SK-N-SH (cell line): ENCODE results near the gene PECR.

ENCODE experiments used
- ELF1 ChIP-seq: IDR thresholded peaks from 2 replicates; pipeline ENCODE4 v1.4.0; 2012
- EZH2phosphoT487 ChIP-seq: fragments of 200-600 bp; sonication (generic); IDR thresholded peaks from 2 replicates; pipeline ENCODE4 v1.6.1; 2017; ENCODE audit warnings: low read depth, mixed run types, mild to moderate bottlenecking, antibody characterized with exemption, moderate library complexity, borderline replicate concordance
- GABPA ChIP-seq: IDR thresholded peaks from 2 replicates; pipeline ENCODE4 v1.4.0; 2012; ENCODE audit warnings: low read depth, mild to moderate bottlenecking
- JUND ChIP-seq: IDR thresholded peaks from 2 replicates; pipeline ENCODE4 v1.4.0; 2012
- MEF2A ChIP-seq: IDR thresholded peaks from 2 replicates; pipeline ENCODE4 v1.4.0; 2012; ENCODE audit warnings: low read depth, borderline replicate concordance
- NFIC ChIP-seq: IDR thresholded peaks from 2 replicates; pipeline ENCODE4 v1.4.0; 2012; ENCODE audit warnings: borderline replicate concordance
- POLR2AphosphoS5 ChIP-seq: IDR thresholded peaks from 2 replicates; pipeline ENCODE4 v1.6.1; 2012; ENCODE audit warnings: low read depth, low read length
- RAD21 ChIP-seq: IDR thresholded peaks from 2 replicates; pipeline ENCODE4 v1.6.1; 2012; ENCODE audit warnings: mild to moderate bottlenecking, low read length
- SIN3A ChIP-seq: IDR thresholded peaks from 2 replicates; pipeline ENCODE4 v1.6.1; 2012; ENCODE audit warnings: low read depth, mild to moderate bottlenecking, low read length, moderate library complexity, borderline replicate concordance
- TF ChIP-seq, protein P1 (sequence below): fragments of 200-600 bp; sonication (generic); IDR thresholded peaks from 2 replicates; pipeline ENCODE4 v1.6.1; 2017; ENCODE audit warnings: antibody characterized with exemption, mild to moderate bottlenecking, moderate library complexity
- TF ChIP-seq, protein P2 (sequence below): IDR thresholded peaks from 2 replicates; pipeline ENCODE4 v1.4.0; 2012; ENCODE audit warnings: low read depth
- TF ChIP-seq, protein P3 (sequence below): fragments of 150-350 bp; IDR thresholded peaks from 2 replicates; pipeline ENCODE4 v1.6.1; 2017; ENCODE audit warnings: antibody characterized with exemption, low read length, low read depth, borderline replicate concordance
- TF ChIP-seq, protein P4 (sequence below): IDR thresholded peaks from 2 replicates; pipeline ENCODE4; 2012
- TF ChIP-seq, protein P5 (sequence below): IDR thresholded peaks from 2 replicates; pipeline ENCODE4 v1.4.0; 2012; ENCODE audit warnings: low read depth, borderline replicate concordance

DNA sequence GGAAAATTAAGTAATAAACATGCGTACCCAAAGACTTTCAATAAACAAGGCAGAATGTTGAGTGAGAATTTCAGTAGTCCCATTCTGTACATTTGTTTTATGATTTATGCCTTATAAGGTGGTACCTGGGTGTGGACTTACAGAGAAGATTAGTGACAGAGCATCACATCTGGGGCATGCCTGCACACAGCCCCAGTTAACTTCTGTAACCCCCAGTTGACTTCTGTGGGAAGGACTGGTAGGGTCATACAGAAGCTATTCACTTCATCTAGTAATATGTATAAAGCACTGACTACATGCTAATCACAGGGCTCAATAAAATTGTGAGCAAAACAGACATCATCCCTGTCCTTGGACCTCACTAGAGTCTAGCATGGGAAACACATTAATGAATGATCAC, 84.4 kb downstream of the PECR start:
- TF ChIP-seq, protein P1, sequence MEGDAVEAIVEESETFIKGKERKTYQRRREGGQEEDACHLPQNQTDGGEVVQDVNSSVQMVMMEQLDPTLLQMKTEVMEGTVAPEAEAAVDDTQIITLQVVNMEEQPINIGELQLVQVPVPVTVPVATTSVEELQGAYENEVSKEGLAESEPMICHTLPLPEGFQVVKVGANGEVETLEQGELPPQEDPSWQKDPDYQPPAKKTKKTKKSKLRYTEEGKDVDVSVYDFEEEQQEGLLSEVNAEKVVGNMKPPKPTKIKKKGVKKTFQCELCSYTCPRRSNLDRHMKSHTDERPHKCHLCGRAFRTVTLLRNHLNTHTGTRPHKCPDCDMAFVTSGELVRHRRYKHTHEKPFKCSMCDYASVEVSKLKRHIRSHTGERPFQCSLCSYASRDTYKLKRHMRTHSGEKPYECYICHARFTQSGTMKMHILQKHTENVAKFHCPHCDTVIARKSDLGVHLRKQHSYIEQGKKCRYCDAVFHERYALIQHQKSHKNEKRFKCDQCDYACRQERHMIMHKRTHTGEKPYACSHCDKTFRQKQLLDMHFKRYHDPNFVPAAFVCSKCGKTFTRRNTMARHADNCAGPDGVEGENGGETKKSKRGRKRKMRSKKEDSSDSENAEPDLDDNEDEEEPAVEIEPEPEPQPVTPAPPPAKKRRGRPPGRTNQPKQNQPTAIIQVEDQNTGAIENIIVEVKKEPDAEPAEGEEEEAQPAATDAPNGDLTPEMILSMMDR = no peak
- TF ChIP-seq GABPA (no peak), EZH2phosphoT487 (no peak), RAD21 (no peak), NFIC (no peak), JUND (no peak), SIN3A (no peak), POLR2AphosphoS5 (no peak), MEF2A (no peak), ELF1 (no peak)
- TF ChIP-seq, protein P2, sequence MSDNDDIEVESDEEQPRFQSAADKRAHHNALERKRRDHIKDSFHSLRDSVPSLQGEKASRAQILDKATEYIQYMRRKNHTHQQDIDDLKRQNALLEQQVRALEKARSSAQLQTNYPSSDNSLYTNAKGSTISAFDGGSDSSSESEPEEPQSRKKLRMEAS = no peak
- TF ChIP-seq, protein P3, sequence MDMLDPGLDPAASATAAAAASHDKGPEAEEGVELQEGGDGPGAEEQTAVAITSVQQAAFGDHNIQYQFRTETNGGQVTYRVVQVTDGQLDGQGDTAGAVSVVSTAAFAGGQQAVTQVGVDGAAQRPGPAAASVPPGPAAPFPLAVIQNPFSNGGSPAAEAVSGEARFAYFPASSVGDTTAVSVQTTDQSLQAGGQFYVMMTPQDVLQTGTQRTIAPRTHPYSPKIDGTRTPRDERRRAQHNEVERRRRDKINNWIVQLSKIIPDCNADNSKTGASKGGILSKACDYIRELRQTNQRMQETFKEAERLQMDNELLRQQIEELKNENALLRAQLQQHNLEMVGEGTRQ = no peak
- TF ChIP-seq, protein P4, sequence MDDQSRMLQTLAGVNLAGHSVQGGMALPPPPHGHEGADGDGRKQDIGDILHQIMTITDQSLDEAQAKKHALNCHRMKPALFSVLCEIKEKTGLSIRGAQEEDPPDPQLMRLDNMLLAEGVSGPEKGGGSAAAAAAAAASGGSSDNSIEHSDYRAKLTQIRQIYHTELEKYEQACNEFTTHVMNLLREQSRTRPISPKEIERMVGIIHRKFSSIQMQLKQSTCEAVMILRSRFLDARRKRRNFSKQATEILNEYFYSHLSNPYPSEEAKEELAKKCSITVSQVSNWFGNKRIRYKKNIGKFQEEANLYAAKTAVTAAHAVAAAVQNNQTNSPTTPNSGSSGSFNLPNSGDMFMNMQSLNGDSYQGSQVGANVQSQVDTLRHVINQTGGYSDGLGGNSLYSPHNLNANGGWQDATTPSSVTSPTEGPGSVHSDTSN = no peak
- TF ChIP-seq, protein P5, sequence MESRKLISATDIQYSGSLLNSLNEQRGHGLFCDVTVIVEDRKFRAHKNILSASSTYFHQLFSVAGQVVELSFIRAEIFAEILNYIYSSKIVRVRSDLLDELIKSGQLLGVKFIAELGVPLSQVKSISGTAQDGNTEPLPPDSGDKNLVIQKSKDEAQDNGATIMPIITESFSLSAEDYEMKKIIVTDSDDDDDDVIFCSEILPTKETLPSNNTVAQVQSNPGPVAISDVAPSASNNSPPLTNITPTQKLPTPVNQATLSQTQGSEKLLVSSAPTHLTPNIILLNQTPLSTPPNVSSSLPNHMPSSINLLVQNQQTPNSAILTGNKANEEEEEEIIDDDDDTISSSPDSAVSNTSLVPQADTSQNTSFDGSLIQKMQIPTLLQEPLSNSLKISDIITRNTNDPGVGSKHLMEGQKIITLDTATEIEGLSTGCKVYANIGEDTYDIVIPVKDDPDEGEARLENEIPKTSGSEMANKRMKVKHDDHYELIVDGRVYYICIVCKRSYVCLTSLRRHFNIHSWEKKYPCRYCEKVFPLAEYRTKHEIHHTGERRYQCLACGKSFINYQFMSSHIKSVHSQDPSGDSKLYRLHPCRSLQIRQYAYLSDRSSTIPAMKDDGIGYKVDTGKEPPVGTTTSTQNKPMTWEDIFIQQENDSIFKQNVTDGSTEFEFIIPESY = no peak
